K562 (cell line): ENCODE measurements around the gene CASKIN1. TPM values are rescaled to one million over a fixed set of nuclear protein-coding genes. Genes with fewer than 3 reads are reported as not detected.

ENCODE experiments used
- CEBPG ChIP-seq, 3 experiments: fragments of 200-800 bp in 1 of 3; sonication (Bioruptor generic) in 1 of 3; sonication (generic) in 1 of 3; formaldehyde crosslinking in 1 of 3; IDR thresholded peaks in 2 of 3; conservative IDR thresholded peaks in 1 of 3; 2 replicates each; pipeline versions ENCODE4 v1.6.1 to v1.8.0; 2016 to 2022; ENCODE audit warnings: missing compliant biosample characterization in 2 of 3, missing genetic modification characterization in 2 of 3, mild to moderate bottlenecking in 1 of 3, missing genetic modification reagents in 1 of 3
- CTBP1 ChIP-seq: fragments of 450-650 bp; IDR thresholded peaks from 2 replicates; pipeline ENCODE4 v1.6.1; 2016; ENCODE audit warnings: borderline replicate concordance
- CXXC5 ChIP-seq: fragments of 250-450 bp; sonication (Bioruptor Pico); IDR thresholded peaks from 2 replicates; pipeline ENCODE4 v1.8.0; 2022; ENCODE audit warnings: inconsistent platforms, mild to moderate bottlenecking, moderate library complexity
- HNRNPH1 ChIP-seq: fragments of 200-400 bp; formaldehyde crosslinking; optimal IDR thresholded peaks from 2 replicates; pipeline ENCODE3; 2017; ENCODE audit warnings: low read depth, mild to moderate bottlenecking, low read length, moderate library complexity
- LARP7 ChIP-seq: fragments of 450-650 bp; IDR thresholded peaks from 2 replicates; pipeline ENCODE4 v1.6.1; 2016
- PML ChIP-seq: IDR thresholded peaks from 2 replicates; pipeline ENCODE4 v1.6.1; 2012; ENCODE audit warnings: low read length, inconsistent platforms
- RBM34 ChIP-seq: fragments of 200-400 bp; formaldehyde crosslinking; IDR thresholded peaks from 2 replicates; pipeline ENCODE4 v1.6.1; 2018; ENCODE audit warnings: low read length, borderline replicate concordance; ENCODE audit not compliant: insufficient read depth
- RNF2 ChIP-seq: sonication (generic); IDR thresholded peaks from 2 replicates; pipeline ENCODE4 v1.6.1; 2016
- THRA ChIP-seq: fragments of 450-650 bp; IDR thresholded peaks from 2 replicates; pipeline ENCODE4 v1.6.1; 2017; ENCODE audit warnings: mild to moderate bottlenecking, moderate library complexity
- ZBTB40 ChIP-seq, 2 experiments: fragments of 450-650 bp in 1 of 2; sonication (generic) in 1 of 2; formaldehyde crosslinking in 1 of 2; IDR thresholded peaks; 2 replicates each; pipeline versions ENCODE4 v1.7.1 to v1.9.0; 2016 to 2022; ENCODE audit warnings: inconsistent platforms in 1 of 2, mild to moderate bottlenecking in 1 of 2, missing genetic modification reagents in 1 of 2
- ZFX ChIP-seq: sonication (generic); formaldehyde crosslinking; IDR thresholded peaks from 2 replicates; pipeline ENCODE4 v1.8.0; 2022; ENCODE audit warnings: mild to moderate bottlenecking, missing genetic modification reagents, moderate library complexity
- ZNF217 ChIP-seq: sonication (generic); formaldehyde crosslinking; IDR thresholded peaks from 2 replicates; pipeline ENCODE4 v1.8.0; 2022; ENCODE audit warnings: mild to moderate bottlenecking, missing genetic modification reagents
- ZNF507 ChIP-seq: conservative IDR thresholded peaks from 2 replicates; pipeline ENCODE4 v1.6.1; 2017; ENCODE audit warnings: missing genetic modification characterization, missing compliant biosample characterization
- ZNF77 ChIP-seq: fragments of 250-450 bp; sonication (Bioruptor Pico); IDR thresholded peaks from 2 replicates; pipeline ENCODE4 v1.5.0; 2020
- polyA plus RNA-seq, 8 experiments: library from polyadenylated mRNA; depleted of rRNA in 4 of 8; stranded (reverse) in 5 of 8; unstranded in 3 of 8; fragments of >200 nt; fragmentation: Nextera tagmentation in 2 of 8; fragmentation: Illumina TruSeq in 1 of 8; extraction: Ambion mirVana in 2 of 8; extraction: Trizol in 1 of 8; gene quantifications; 2 replicates each; pipeline versions ENCODE4 v1.2.1 to v1.2.3, GENCODE V29; 2011 to 2014; ENCODE audit warnings: inconsistent platforms in 1 of 8, missing spikeins in 1 of 8
- total RNA-seq, 7 experiments: library from RNA; depleted of rRNA in 6 of 7; stranded (reverse); fragments of >200 nt in 6 of 7; fragmentation: Illumina TruSeq in 2 of 7; extraction: Trizol in 2 of 7; gene quantifications; 2 replicates each; pipeline versions ENCODE4 v1.2.1 to v1.2.3, GENCODE V29; 2011 to 2021; ENCODE audit warnings: low replicate concordance in 1 of 7
- TF ChIP-seq, protein P1 (sequence below), 2 experiments: fragments of 450-650 bp; conservative IDR thresholded peaks; 2 replicates each; pipeline ENCODE4 v1.6.1; 2017; ENCODE audit warnings: mild to moderate bottlenecking in 2 of 2, moderate library complexity in 2 of 2

Gene CASKIN1
- total and polyA plus RNA-seq, 9 of the 15 experiments (the other 6 are each of a cell fraction or from before 2014, with no cell fraction given) = 0.15 to 4.5 (median 1.5) TPM; not detected in 2

- peak; percentile 65; the same call in 1 of the 2 replicates for TF ChIP-seq CTBP1
- TF ChIP-seq, protein P1, sequence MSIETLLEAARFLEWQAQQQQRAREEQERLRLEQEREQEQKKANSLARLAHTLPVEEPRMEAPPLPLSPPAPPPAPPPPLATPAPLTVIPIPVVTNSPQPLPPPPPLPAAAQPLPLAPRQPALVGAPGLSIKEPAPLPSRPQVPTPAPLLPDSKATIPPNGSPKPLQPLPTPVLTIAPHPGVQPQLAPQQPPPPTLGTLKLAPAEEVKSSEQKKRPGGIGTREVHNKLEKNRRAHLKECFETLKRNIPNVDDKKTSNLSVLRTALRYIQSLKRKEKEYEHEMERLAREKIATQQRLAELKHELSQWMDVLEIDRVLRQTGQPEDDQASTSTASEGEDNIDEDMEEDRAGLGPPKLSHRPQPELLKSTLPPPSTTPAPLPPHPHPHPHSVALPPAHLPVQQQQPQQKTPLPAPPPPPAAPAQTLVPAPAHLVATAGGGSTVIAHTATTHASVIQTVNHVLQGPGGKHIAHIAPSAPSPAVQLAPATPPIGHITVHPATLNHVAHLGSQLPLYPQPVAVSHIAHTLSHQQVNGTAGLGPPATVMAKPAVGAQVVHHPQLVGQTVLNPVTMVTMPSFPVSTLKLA (conservative IDR thresholded peaks at IDR 0.05) = peak; percentile 90 to 94
- peak; percentile 93 for TF ChIP-seq CXXC5 (CRISPR knock-in tag)
- TF ChIP-seq RNF2 = no peak; the same call in 1 of the 2 replicates
- no peak for TF ChIP-seq ZNF507 (tag)
- no peak for TF ChIP-seq RBM34
- peak; percentile 99 for TF ChIP-seq PML
- TF ChIP-seq ZBTB40 (IDR thresholded peaks at IDR 0.05) = peak; percentile 95
- no peak for TF ChIP-seq ZBTB40 (CRISPR knock-in tag; IDR thresholded peaks at IDR 0.05)
- peak; percentile 92 for TF ChIP-seq ZFX (CRISPR knock-in tag)
- no peak for TF ChIP-seq LARP7
- no peak for TF ChIP-seq HNRNPH1
- no peak for TF ChIP-seq ZNF217 (CRISPR knock-in tag)
- no peak for TF ChIP-seq THRA
- TF ChIP-seq ZNF77 (CRISPR knock-in tag) = peak; percentile 77; the same call in 1 of the 2 replicates
- TF ChIP-seq CEBPG (CRISPR knock-in tag; IDR thresholded peaks at IDR 0.05) = no peak
- TF ChIP-seq CEBPG (tag; conservative IDR thresholded peaks at IDR 0.05 in 1 of 2, IDR thresholded peaks at IDR 0.05 in 1 of 2) = no peak
These were observed 41.1 kb downstream of the CASKIN1 start, which contains the start of gene TRAF7 (continued) for GRCh38 chr16:2155091-2155950.
